GM18861 (cell line): Measurements from ENCODE around the gene TOP3A.
"Not testable (repeated sequence)": the region's sequence is repeated elsewhere in the genome, so short reads cannot be mapped to it uniquely, and the experiment has no call there.

Experiments used
- ATAC-seq: cut with Tn5 transposase; IDR thresholded peaks from one replicate; pipeline ENCODE4 v1.9.1; 2021; ENCODE audit not compliant: unreplicated experiment

TOP3A gene

DNA sequence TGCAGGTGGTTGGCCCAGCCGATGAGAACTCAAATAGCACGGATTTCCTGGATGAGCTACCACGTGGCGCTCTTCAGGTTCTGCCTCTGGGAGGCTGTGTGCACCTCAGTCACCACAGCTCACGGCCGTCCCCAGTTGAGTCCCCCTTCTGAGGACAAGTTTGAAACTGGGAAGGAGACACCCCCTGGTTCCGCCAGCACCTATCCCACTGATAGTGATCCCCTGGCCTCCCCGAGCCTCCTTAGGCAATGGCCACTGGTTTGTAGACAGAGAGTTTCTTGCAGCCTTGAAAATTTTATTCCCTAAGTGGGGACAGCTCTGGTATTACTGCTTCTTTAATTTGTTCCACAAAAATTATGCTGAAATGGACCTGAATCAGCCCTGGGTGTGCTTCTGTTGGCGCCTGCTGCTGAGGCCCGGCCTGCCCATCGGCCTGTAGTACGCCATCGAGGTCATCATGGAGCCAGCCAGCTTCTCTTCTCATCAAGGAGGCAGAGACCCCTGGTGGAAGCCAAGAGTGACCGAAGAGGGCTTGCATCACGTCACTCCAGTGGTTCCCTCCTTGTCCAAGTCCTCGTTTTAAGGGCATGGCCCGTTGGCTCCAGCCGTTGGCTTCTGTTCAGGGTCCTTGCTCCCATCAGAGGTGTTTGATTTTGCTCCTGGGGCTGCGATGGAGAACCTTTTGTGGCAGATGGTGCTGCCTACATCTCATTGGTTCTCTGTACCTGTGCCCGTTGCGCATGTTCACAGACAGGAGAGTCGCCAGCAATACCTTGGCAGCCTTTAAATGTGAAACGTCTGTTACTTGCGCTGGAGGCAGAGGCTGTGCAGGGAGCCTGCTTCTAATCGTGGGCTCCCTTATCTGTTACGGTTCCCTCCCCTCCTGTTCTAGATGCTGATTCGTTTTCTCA lies 9.6 kb upstream of the TOP3A start:
- no peak for ATAC-seq

DNA sequence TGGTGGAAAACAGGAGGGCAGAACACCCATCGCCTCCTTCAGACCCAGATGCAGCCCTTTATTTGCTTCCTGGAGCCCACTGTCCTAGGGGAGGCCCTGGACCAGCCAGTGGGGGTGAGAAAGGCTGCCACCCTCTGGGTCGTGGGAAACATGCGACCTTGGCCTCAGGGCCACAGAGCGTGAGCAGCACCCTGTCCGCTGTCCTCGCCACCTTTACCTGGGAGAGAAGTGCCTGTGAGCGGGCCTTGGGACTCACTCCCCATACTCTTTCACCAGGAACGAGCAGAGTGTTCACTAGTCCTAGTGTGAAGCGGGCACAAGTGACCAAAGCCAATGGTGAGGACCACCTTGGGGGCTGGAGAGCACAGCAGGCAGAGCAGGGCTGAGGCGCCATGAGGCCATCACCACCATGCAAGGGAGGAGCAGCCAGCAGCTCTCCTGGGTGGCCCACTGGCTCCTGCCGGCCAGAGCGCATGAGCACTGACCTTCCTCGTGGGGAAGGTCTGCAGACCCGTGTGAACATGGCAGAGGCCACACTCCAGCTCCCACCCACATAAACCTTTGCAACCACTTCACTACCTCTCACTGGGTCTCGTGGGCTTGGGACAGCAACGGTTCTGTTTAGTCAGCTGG lies 8.8 kb upstream of the TOP3A start:
- ATAC-seq = no peak

DNA sequence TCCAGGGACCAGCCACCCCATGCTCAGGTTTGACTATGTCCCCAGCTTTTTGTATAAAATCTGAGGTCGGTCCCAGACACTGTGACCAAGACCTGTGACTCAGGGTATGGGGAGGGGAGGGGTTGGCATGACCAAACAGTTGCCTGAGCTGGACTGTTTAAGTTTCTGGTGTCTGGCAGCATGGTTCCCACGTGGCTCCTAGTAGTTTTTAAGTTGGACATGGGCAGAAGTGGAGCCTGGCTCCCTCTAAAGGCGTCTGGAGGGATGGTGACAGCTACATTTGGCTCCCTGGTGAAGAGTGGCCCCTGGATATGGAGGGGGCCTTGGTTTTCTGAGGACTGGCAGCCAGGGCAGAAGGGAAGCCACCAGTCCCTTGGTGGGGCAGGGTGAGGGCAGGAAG lies 8.2 kb upstream of the TOP3A start:
- no peak for ATAC-seq

DNA sequence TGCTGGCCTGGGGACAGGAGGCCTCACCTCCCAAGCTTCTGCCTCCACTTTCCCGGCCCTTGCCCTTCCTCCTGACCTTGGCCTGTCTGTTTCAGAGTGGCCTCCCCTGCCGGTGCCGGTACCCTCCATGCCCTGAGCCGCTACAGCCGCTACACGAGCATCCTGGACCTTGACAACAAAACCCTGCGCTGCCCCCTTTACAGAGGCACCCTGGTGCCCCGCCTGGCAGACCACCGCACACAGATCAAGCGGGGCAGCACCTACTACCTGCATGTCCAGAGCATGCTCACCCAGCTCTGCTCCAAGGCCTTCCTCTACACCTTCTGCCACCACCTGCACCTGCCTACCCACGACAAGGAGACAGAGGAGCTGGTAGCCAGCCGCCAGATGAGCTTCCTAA lies 7.7 kb upstream of the TOP3A start:
- no peak for ATAC-seq

DNA sequence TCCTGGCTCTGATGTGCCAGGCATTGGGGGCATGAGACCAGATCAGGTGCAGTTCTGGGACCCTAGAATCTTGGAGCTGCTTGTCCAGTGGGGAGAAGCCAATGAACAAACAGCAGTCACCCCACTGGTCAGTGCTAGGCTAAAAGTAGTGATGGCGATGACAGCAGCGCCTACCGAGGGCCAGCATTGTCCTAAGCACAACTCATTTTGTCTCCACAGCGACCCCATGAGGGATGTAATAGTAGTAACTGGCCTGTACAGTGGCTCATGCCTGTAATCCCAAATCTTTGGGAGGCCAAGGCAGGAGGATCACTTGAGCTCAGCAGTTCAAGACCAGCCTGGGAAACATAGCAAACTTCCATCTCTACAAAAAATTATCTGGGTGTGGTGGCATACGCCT lies 6.5 kb upstream of the TOP3A start:
- ATAC-seq = no peak

DNA sequence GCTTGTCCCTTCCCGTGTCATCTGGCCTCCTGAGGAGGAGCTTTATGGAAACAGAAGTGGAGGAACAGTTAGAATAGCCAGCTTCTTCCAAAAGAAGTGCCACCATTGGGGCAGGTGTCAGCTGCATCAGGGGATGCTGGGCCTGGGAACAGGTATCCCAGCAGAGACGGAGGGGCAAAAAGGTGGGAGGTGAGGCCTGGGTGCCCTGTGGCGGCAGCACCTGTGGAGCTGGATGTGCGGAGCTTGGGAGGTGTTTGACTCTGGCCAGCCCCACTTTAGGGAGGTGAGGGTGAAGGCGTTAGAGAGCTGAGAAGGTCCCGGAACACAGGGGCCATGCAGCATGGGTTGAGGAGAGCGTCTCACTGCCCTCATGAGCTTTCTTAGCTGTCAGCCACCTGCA lies 5.5 kb upstream of the TOP3A start:
- no peak for ATAC-seq

DNA sequence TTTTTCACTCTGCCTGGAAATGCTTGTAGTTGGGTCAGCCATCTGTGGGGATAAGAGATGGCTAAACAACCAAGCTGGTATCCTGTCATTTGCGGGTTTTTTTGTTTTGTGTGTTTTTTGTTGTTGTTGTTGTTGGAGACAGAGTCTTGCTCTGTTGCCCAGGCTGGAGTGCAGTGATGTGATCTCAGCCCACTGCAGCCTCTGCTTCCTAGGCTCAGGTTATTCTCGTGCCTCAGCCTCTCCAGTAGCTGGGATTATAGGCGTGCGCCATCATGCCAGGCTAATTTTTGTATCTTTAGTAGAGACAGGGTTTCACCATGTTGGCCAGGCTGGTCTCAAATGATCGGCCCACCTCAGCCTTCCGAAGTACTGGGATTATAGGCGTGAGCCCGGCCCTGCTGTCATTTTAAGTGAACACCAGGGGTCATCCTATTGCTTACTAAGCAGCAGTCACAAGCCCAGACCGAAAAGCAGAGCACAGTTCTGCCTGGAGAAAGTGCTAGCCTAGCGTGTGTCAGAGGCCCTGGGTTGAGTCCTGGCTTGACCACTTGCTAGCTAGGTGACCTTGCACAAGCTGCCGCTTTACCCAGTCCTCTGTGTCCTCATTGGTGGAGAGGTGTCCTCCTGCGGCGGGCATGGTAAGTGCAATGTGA lies 4.9 kb upstream of the TOP3A start:
- no peak for ATAC-seq

DNA sequence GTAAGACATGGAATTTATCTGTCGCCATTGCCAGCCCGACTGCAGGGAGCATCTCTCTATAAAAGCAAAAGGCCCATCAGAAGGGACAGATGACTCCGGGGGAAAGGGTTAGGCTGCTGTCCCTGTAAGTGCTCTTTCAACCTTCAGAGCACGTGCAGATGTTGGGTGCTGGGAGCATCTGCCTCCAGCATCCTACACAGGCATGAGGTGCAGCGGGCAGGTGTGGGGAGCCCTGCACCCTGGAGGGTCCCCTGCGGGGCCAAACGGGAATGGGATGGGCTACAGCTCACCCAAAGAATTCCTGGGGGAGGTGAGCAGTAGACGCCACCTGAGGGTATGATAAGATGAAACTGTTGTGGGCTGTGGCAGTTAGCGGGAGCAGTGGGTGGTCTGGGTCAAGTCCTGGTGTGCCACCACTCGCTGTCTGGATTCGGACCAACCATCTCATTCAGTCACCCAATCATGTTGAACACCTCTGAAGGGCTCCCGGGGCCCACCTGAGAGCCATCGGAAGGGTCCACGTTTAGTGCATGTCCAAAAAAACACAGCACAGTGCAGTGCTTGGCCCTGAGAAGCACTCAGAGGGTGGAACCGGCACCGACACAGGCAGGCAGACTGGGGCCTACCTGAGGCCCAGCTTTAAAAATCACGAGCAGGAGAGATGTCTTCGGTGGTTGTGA lies 4.1 kb upstream of the TOP3A start:
- ATAC-seq = no peak

DNA sequence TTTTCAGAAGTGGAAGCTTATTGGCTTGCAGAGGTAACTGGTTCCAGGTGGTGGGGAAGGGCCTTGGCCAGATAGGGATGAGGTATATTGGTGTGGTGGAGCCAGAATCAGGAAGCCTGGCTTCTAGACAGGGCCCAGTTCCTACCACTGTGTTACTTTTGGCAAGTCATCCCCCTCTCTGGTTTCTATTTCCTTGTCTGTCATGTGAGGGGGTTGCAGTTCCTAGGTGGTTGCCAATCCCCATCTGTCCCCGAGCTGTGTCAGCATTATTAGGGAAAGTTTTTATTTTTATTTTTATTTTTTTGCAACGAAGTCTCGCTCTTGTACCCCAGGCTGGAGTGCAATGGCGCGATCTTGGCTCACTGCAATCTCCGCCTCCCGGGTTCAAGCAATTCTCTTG lies 3.3 kb upstream of the TOP3A start:
- no peak for ATAC-seq

DNA sequence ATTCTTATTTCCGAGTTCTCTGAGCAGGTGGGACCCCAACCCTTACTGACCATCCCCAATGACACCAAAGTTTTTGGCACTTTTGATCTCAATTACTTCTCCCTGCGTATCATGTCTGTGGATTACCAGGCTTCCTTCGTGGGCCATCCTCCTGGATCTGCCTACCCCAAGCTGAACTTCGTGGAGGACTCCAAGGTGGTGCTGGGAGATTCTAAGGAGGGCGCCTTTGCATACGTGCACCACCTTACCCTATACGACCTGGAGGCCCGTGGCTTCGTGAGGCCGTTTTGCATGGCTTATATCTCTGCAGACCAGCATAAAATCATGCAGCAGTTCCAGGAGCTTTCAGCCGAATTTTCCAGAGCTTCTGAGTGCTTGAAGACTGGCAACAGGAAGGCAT lies 1.2 kb upstream of the TOP3A start:
- no peak for ATAC-seq

DNA sequence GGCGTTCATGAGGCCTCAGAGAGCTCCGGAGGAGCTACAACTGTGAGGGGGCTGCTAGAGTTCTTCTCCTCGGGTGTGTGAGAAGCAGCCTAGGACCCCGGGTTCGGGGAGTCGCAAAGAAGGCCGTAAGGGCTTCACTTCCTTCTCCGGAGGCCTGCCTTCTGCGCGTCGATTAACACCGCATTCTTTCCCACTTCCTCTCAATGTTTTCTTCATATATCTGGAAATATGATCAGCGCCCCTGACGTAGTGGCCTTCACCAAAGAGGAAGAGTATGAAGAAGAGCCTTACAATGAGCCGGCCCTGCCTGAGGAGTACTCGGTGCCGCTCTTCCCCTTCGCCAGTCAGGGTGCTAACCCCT lies 748 bp upstream of the TOP3A start:
- no peak for ATAC-seq

DNA sequence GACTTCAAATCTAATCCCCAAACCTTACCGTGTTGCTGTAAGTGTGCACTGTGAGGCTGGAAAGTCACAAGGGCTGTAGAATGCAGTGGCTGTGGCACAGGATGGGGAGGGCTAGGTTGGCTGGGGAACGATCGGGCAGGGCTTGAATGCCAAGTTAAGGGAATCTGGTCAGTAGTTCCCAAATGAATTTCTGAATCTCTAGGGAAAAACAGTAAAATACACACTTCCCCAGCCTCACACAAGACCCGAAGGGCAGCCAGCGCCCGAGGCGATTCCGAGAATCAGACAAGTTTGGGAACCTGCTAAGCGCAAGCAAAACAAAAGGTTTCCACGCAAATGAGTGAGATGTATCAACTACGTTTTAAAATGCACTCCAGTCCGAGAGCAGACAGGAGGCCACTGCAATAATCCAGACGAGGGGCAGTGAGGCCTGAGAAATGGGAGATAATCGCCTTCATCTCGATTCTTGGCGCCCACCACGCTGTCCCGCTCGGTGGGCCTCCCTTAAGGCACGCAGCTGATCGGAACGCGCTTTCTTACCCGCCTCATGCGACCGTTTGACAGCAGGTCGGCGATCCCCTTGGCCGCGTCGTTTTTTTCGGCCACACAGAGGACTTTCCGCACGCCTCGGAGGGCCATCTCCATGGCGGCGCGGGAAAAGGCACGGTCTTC lies 599 bp downstream of the TOP3A start:
- ATAC-seq = peak; percentile 19

DNA sequence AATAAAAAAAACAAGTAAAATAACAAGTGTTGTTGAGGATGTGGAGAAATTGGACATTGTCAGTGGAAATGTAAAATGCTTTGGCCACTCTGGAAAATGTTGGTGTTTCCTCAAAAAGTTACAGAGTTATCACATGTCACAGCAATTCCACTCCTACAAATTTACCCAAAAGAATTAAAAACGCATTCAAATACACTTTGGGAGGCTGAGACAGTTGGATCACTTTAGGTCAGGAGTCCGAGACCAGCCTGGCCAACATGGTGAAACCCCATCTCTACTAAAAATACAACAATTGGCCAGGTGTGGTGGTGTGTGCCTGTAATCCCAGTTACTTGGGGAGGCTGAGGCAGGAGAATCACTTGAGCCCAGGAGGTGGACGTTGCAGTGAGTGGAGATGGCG lies 5.6 kb downstream of the TOP3A start:
- ATAC-seq = no peak

DNA sequence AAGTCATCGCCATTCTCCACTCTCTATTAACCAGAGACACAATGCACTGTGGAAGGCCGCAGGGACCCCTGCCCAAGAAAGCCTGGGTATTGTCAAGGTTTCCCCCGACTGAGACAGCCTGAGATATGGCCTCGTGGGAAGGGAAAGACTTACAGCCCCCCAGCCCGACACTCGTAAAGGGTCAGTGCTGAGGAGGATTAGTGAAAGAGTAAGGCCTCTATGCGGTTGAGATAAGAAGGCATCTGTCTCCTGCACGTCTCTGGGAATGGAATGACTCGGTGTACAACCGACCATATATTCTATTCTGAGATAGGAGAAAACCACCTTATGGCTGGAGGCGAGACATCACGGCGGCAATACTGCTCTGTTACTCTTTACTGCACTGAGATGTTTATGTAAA lies 11.6 kb downstream of the TOP3A start:
- ATAC-seq = not testable (repeated sequence)

DNA sequence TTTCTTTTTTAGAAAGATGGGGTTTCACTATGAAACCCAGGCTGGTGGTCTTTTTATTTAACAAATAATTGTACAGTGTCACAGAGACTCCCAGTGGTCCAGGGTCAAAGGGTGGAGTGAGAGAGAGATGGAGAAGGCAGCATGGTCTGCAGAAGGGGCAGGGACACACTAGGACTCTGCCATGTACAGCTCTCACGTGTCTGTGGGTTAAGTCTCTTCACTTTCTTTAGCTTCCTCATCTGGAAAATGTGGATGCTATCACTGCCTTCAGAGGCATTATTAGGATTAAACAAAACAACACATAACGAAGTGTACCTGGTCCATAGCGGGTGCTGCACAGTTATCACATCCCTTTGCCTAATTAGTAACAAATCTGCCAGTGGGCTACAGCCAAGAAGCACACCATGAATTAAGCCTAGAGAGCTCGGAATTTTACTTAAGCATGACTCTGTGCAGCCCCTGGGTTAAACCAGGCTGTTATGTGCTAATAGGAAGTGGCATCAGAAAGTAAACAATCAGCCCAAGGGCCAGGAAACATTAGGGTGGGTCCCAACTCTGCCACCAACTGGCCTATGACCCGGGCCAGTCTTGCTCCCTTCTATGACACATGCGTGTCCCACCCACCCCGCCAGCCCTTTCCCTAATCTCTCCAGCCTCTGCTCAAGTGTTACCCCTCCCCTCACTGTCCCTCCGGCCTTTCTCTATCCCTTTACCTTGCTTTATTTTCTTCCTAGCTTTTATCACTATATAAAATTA lies 13.9 kb downstream of the TOP3A start:
- ATAC-seq = no peak

DNA sequence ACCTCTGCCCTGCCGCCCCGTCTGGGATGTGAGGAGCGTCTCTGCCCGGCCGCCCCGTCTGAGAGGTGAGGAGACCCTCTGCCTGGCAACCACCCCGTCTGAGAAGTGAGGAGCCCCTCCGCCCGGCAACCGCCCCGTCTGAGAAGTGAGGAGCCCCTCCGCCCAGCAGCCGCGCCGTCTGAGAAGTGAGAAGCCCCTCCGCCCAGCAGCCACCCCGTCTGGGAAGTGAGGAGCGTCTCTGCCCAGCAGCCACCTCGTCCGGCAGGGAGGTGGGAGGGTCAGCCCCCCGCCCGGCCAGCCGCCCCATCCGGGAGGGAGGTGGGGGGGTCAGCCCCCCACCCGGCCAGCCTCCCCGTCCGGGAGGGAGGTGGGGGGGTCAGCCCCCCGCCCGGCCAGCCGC lies 16.7 kb downstream of the TOP3A start:
- not testable (repeated sequence) for ATAC-seq

DNA sequence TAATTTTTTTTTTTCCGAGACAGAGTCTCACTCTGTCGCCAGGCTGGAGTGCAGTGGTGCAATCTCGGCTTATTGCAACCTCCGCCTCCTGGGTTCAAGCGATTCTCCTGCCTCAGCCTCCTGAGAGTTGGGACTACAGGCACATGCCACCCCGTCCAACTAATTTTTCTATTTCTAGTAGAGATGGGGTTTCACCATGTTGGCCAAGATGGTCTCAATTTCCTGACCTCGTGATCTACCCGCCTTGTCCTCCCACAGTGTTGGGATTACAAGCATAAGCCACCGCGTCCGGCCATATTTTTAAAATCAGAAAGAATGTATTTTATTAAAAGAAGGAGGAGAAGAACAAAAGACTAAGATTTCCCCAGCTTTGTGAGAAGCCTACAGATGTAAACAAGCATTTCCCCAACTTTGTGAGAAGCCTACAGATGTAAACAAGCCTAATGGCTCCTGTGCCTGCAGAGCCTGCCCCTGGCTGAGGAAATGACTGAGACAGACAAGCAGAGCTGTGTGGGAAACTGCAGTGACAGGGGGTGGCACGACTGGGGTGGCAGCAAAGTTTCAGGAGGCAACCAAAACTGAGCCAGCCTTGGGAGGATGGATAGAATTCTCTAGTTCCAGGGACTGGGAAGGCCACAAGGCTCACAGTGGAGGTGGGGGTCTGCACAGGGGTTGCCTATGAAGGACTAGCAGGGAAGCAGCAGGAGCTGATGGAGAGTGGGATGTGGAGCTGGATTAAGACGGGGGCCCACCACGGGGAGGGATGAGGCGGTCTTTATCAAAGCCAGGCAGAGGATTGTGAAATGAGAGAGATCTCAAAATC lies 22.9 kb downstream of the TOP3A start:
- no peak for ATAC-seq

DNA sequence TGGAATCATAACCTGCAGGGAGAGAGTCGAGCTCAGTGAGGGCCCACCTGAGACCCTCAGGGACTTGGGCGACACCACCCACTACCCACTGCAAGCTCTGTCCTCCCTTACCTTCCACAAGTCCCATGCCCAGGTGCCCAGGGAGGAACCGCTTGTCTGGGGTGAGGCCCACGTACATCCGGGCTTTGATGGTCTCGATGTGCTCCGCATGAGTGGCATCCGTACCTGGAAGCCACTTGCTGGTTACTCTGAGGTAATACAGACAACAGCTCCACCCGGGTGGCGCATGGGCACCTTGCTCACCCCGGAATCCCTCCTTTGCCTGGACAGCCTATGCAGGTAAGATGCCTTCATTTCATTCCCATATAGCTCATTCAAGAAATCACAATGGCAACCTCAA lies 29.5 kb downstream of the TOP3A start:
- no peak for ATAC-seq

DNA sequence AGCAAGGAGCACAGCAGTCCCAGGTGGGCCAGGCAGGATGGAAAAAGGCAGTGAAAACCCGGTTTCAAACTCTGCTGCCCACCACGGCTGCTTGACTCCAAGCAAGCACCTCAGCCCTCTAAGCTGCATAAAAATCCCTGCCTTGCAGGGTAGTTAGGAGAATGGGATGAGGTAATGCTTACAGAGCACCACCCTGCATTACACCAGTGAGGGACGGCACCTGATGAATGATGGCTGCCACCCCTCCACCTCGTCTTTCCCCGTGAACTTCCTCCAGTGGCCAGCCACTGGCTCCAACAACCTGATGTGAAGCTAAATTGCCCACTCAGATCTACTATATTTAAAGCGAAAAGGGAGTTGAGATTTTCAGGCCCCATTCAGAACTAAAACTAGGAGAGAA lies 33.0 kb downstream of the TOP3A start:
- no peak for ATAC-seq
